ENCODE measurements around the gene CTAGE15. TPM values are rescaled to one million over a fixed set of nuclear protein-coding genes. Genes with fewer than 3 reads are reported as not detected.
"Not testable (repeated sequence)": the region's sequence is repeated elsewhere in the genome, so short reads cannot be mapped to it uniquely, and the experiment has no call there.

Gene CTAGE15
- total RNA-seq, 1 donor from 2014 or later: not detected

DNA sequence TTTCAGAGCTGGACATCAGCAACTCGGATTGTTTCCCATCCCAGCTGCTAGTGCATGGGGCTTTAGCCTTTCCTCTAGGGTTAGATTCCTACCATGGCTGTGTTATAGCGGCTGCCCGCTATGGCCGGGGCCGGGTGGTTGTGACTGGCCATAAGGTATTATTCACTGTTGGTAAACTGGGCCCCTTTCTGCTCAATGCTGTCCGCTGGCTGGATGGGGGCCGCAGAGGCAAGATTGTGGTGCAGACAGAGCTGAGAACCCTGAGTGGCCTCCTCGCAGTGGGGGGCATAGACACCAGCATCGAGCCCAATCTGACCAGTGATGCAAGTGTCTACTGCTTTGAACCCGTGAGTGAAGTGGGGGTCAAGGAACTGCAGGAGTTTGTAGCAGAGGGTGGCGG, 26.5 kb downstream of the CTAGE15 start:
- H3K4me3 Mint-ChIP-seq; H3K27ac Mint-ChIP-seq; H3K9me3 Mint-ChIP-seq; CTCF ChIA-PET; POLR2A ChIA-PET; intact Hi-C loops (cut with micrococcal nuclease); ATAC-seq (ENCODE audit: low read depth); DNase-seq; H3K36me3 Mint-ChIP-seq (ENCODE audit: low read depth); H3K27me3 Mint-ChIP-seq; H3K4me1 Mint-ChIP-seq: not testable (repeated sequence)

DNA sequence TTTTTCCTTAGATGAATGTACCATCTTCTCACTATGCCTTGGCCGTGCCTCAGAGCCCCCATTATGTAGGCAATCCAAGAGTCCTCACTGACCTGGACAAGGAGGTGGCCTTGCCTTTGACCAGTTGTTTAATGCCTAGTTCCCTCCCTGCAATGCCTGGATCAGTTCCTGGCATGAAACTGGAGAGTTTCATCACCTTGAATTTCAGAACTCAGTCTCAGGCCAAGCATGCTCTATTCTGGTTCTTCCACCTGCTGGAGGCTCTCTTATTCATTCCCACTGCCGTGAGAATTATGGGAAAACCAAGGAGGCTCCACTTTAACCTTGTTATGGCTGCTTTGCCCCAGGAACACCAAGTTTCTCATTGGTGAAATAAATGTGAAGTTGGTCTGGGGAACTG, 31.9 kb downstream of the CTAGE15 start:
- POLR2A ChIA-PET; intact Hi-C loops (cut with micrococcal nuclease); H3K27ac Mint-ChIP-seq; DNase-seq; H3K4me1 Mint-ChIP-seq; H3K4me3 Mint-ChIP-seq; H3K27me3 Mint-ChIP-seq; ATAC-seq (ENCODE audit: low read depth); H3K9me3 Mint-ChIP-seq; CTCF ChIA-PET; H3K36me3 Mint-ChIP-seq (ENCODE audit: low read depth): not testable (repeated sequence)

- POLR2A ChIA-PET; ATAC-seq (ENCODE audit: low read depth); CTCF ChIA-PET; H3K27ac Mint-ChIP-seq; DNase-seq; intact Hi-C loops (cut with micrococcal nuclease); H3K4me3 Mint-ChIP-seq; H3K36me3 Mint-ChIP-seq (ENCODE audit: low read depth); H3K9me3 Mint-ChIP-seq; H3K4me1 Mint-ChIP-seq; H3K27me3 Mint-ChIP-seq: not testable (repeated sequence)
Observed at GRCh38 chr7:143606088-143606487, 34.5 kb downstream of the CTAGE15 start.

DNA sequence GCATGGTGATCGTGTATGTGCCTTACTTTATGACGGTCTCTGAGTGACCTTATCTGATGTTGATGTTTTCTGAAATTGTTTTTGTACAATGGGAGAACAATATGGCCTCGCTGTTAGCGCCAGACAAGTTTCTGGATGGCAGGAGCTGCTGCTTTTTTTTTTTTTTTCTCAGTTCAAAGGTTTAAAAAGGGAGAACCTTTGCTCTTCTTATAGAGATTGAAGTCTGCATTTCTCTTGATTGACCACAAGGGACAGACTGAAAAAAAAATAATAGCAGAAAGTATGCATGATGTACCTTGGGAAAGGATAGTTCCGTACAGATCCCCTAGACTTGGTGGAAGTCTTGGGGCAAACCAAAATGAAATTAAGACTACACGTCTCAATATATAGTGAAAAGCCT, 43.9 kb downstream of the CTAGE15 start:
- H3K27me3 Mint-ChIP-seq; CTCF ChIA-PET; ATAC-seq (ENCODE audit: low read depth); DNase-seq; intact Hi-C loops (cut with micrococcal nuclease); POLR2A ChIA-PET; H3K4me3 Mint-ChIP-seq; H3K27ac Mint-ChIP-seq; H3K9me3 Mint-ChIP-seq; H3K4me1 Mint-ChIP-seq; H3K36me3 Mint-ChIP-seq (ENCODE audit: low read depth): not testable (repeated sequence)

DNA sequence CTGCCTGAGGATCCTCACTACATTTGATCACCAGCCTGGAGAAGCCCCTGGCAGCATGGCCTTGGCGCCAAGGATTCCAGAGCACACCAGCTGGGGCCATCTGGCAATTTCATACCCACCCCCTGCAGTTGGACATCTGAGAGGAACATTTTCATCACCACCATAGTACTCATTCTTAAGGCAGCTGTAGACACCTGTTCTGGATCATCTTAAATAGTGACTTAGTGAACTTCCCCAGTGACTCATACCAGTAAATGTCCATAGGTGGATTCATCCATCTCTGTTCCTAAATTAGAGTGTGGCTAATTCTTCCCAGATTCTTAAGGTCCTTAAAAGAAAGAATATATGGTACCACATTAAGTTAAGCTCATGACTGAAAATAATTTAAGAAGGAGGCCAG, 45.6 kb downstream of the CTAGE15 start:
- intact Hi-C loops (cut with micrococcal nuclease); CTCF ChIA-PET; ATAC-seq (ENCODE audit: low read depth); H3K4me3 Mint-ChIP-seq; H3K9me3 Mint-ChIP-seq; H3K4me1 Mint-ChIP-seq; H3K27ac Mint-ChIP-seq; POLR2A ChIA-PET; H3K27me3 Mint-ChIP-seq; H3K36me3 Mint-ChIP-seq (ENCODE audit: low read depth); DNase-seq: not testable (repeated sequence)

DNA sequence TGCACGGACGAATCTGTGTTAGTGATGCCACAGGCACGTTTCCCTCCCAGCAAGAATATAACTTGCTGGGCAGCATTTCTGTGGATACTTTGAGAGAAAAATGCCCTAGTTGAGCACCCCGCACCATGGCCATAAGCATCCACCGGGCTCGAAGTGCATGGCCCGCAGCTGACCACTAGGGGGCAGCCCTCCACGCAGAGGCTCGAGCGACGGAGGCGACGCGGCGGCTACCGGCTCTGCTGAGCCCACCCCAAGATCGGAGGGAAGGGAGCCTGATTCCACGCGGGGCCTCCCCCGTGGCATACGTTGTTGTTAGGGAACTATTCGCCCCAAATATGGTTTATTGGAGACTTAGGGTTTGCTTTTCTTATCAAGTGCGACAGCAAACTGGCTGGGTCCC, 48.5 kb downstream of the CTAGE15 start:
- H3K4me3 Mint-ChIP-seq; H3K27me3 Mint-ChIP-seq; intact Hi-C loops (cut with micrococcal nuclease); H3K27ac Mint-ChIP-seq; H3K36me3 Mint-ChIP-seq (ENCODE audit: low read depth); DNase-seq; H3K4me1 Mint-ChIP-seq; POLR2A ChIA-PET; H3K9me3 Mint-ChIP-seq; CTCF ChIA-PET: not testable (repeated sequence)
- ATAC-seq (ENCODE audit: low read depth): peak; percentile 26

GRCh38 chr7:143620646-143621045, 49.0 kb downstream of the CTAGE15 start, which contains the start of gene TCAF2:
TCAF2 (plus strand) TSS chr7:143620974.
- H3K9me3 Mint-ChIP-seq; H3K4me1 Mint-ChIP-seq; intact Hi-C loops (cut with micrococcal nuclease); H3K4me3 Mint-ChIP-seq; H3K27me3 Mint-ChIP-seq; DNase-seq; POLR2A ChIA-PET; H3K27ac Mint-ChIP-seq; H3K36me3 Mint-ChIP-seq (ENCODE audit: low read depth); CTCF ChIA-PET: not testable (repeated sequence)
- peak; percentile 86 for ATAC-seq (ENCODE audit: low read depth)

DNA sequence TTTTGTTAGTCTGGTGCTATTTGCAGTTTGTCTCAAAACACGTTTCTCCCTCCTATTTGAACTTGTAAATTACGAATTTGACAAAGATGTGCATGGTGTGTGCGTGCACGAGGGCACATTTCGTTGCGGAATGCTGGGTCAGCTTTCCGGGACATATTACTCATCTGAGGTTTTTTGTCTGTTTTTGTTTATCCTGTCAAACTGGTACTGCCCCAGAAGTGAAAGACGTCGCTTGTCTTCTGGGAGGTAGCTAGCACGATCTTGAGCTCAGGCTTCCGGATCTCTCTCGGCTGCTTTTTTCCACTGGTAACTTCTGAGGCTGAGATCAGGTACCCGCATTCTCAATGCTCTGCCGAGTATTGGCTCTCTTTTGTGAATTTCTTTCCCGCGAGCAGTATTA, 49.6 kb downstream of the CTAGE15 start:
- H3K27me3 Mint-ChIP-seq; DNase-seq; H3K4me1 Mint-ChIP-seq; H3K9me3 Mint-ChIP-seq; CTCF ChIA-PET; intact Hi-C loops (cut with micrococcal nuclease); H3K4me3 Mint-ChIP-seq; POLR2A ChIA-PET; H3K27ac Mint-ChIP-seq; H3K36me3 Mint-ChIP-seq (ENCODE audit: low read depth): not testable (repeated sequence)
- ATAC-seq (ENCODE audit: low read depth): peak; percentile 28

DNA sequence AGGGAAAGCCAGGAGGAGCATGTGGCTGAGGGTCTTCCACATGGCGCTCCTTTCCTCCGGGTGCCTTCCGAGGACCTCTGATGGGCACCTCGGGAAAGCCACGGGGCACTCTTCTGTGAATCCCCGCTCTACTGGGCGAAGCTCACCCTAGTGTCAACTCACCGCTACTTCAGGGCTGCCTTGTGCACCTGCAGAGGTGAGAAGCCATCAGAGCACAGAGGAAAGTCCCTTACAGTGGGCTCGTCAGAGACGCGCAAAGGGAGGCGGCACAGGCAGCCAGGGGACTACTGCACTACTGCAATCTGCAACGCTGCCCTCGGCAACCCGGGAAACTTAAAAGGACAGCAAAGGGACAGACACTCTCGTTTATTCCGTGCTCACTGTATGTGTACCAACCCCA, 50.5 kb downstream of the CTAGE15 start:
- CTCF ChIA-PET, DNase-seq, POLR2A ChIA-PET: not testable (repeated sequence)

More for the DNA sequence above, 50.5 kb downstream of the CTAGE15 start:
- H3K27ac Mint-ChIP-seq; H3K9me3 Mint-ChIP-seq; H3K4me1 Mint-ChIP-seq; intact Hi-C loops (cut with micrococcal nuclease); H3K27me3 Mint-ChIP-seq; H3K36me3 Mint-ChIP-seq (ENCODE audit: low read depth); H3K4me3 Mint-ChIP-seq: not testable (repeated sequence)
- peak; percentile 32 for ATAC-seq (ENCODE audit: low read depth)

Other genes with a start within 250 kb of the CTAGE15 start
- gene FAM131B, start 209.1 kb upstream of the CTAGE15 start, total RNA-seq: not detected in 2 replicates
- 87.5 and 101 TPM in 2 replicates for gene ZYX, start 190.5 kb upstream of the CTAGE15 start, total RNA-seq
- gene EPHA1, start 162.9 kb upstream of the CTAGE15 start, total RNA-seq: not detected in 2 replicates
- gene TAS2R60, start 128.3 kb upstream of the CTAGE15 start, total RNA-seq: not detected in 2 replicates
- not detected in 2 replicates for gene TAS2R41, start 93.9 kb upstream of the CTAGE15 start, total RNA-seq
- gene TCAF2, start 49.2 kb downstream of the CTAGE15 start, total RNA-seq: 15.0 and 17.4 TPM in 2 replicates
- gene CTAGE6, start 185.9 kb downstream of the CTAGE15 start, total RNA-seq: 1.0 and 2.2 TPM in 2 replicates